Measurements from ENCODE around the gene LIG3.
"Not testable (repeated sequence)": the region's sequence is repeated elsewhere in the genome, so short reads cannot be mapped to it uniquely, and the experiment has no call there.

LIG3 gene

GRCh38 chr17:35045458-35045979, 65.2 kb downstream of the LIG3 start:
- not testable (repeated sequence) for FAIRE-seq

DNA sequence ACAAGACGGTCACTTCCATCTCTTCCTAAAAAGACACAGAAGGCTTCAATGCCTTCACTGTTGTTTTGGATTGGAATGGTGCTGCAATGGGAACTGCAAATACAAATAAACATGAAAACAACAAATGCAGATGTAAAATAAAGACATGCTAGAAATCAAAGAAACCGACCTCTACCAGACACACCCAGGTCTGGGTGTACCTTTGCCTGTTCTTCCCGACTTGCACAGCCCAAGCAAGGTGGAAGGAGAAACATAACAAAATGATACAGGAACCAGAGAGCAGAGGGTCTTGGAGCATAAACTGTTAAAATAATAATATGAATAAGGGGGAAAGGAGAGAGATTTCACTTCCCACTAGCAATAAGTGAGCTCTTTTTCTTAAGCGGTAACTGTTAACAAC, 65.9 kb downstream of the LIG3 start:
- FAIRE-seq, result no peak

GRCh38 chr17:35046740-35047283, 66.5 kb downstream of the LIG3 start:
- no peak for FAIRE-seq

GRCh38 chr17:35048685-35049379, 68.5 kb downstream of the LIG3 start:
- FAIRE-seq, result no peak

DNA sequence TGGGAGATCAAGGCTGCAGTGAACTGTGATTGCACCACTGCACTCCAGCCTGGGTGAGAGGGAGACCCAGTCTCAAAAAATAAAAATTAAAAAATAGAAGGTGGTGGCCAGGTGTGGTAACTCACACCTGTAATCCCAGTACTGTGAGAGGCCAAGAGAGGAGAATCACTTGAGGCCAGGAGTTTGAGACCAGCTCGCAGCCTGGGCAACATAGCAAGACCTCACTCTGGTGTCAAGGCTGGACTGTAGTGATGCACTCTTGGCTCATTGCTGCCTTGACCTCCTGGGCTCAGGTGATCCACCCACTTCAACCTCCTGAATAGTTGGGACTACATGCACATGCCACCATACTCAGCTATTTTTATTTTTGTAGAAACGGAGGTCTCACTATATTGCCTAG, 69.9 kb downstream of the LIG3 start:
- FAIRE-seq, result no peak

DNA sequence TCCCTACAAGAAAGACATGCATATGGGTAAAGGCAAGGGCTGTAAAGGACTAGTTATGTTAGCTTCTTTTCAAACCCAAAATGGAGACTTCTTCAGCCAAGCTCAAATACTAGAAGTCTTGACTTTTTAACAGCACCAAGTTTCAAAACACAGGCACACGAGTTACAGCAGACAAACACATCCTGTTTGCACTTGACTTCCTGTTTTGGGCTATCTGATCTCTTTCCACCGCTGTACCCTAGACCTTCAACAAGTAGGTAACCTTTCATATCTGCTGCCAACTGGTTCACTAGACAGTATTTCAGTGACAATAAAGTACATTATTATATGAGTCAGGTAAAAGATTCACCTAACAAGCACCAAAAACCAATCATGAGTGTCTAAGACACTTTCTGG, 70.9 kb downstream of the LIG3 start:
- FAIRE-seq, result no peak

GRCh38 chr17:35051579-35052240, 71.4 kb downstream of the LIG3 start:
- FAIRE-seq, result no peak

- FAIRE-seq, result no peak
Measured at GRCh38 chr17:35052241-35052610, 71.9 kb downstream of the LIG3 start.

DNA sequence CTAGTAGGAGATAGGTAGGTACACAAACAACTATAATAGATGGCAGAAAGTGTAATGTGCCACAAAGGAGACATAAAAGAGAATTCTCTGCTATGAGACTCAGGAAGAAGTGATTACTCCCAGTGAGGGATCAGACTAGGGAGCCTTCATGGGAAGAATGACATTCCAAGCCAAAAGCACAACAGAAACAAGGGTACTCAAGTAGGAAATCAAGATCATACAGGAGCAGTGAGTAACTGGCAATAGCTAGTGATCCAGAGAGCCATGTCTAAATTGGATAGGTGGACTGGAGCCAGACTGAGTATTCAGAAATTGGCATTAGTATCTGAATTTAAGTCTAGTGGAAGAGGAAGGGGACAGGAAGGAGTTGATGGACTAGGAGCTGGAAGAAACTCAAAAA, 72.5 kb downstream of the LIG3 start:
- no peak for FAIRE-seq

GRCh38 chr17:35053204-35053603, 72.9 kb downstream of the LIG3 start:
- FAIRE-seq, result no peak

DNA sequence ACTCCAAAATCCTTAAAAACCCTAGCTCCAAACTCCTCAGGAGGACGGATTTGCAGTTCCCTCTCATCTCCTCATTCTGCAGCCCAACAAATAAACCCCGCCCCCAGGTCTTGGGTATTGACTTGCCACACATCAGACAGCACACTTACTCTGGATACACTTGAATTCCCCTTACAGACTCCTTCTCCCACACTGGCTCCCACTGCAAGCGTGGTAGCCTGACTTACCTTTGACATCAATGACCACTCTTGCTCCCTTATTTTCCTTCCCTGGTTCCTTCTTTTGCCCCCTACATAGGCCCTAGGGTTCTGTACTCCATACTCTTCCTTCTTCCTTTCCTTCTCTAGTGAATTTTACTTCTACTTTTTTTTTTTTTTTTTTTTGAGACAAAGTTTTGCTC, 75.7 kb downstream of the LIG3 start:
- no peak for FAIRE-seq

DNA sequence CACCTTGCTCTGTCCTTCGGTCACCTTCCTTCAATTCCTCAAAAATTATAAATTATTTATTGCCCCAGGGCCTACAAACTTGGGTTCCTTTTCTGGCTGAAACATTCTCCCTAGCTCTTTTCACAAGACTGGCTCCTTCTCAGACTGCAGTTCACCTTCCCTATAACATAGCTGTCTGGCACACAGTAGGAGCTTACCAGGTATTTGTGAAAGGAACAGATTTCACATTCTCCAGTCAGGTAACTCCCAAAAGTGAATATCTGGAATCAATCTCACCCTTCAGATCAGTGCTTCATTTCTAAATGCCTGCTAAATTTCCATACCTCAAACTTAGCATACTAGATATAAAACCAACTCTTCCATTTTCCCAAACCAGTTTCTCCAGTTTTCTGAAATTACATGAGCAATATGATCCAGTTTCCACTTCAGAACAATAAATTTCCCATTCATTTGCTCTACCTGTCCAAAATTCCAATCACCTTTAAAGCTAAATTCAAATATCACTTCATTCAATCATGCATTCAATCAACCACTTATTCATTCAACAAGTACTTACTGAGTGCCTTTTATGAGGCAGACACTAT, 77.1 kb downstream of the LIG3 start:
- no peak for FAIRE-seq
